Left lung (tissue), 10 donors: ENCODE results near the gene CCDC121. TPM values are rescaled to one million over a fixed set of nuclear protein-coding genes. Genes with fewer than 3 reads are reported as not detected.
A peak's percentile ranks its signal among the peaks of the same experiment; 100 is the strongest.
"Not testable (repeated sequence)": the region's sequence is repeated elsewhere in the genome, so short reads cannot be mapped to it uniquely, and the experiment has no call there.

Source experiments
- ATAC-seq: fragments of 200-7000 bp; cut with Tn5 transposase; one replicate; pipeline ENCODE4 v1.9.1; 2020; ENCODE audit warnings: moderate library complexity
- DNase-seq, 4 donors: peaks; one replicate each; pipeline ENCODE4 v3.0.0-alpha.2; 2013 to 2020
- H3K27ac ChIP-seq, 2 donors: fragments of 200-600 bp; sonication (generic) in 1 of 2; one replicate each; pipeline versions ENCODE4 v1.5.0 to v1.8.0; 2020 to 2021
- H3K27me3 ChIP-seq, 2 donors: fragments of 200-600 bp; sonication (generic) in 1 of 2; one replicate each; pipeline versions ENCODE4 v1.5.0 to v1.8.0; 2020 to 2021
- H3K36me3 ChIP-seq, 2 donors: fragments of 200-600 bp; sonication (generic) in 1 of 2; one replicate each; pipeline versions ENCODE4 v1.5.0 to v1.8.0; 2020 to 2021
- H3K4me1 ChIP-seq, 2 donors: fragments of 200-600 bp; one replicate each; pipeline ENCODE4 v1.8.0; 2021
- H3K4me3 ChIP-seq, 2 donors: fragments of 200-600 bp; sonication (generic) in 1 of 2; one replicate each; pipeline versions ENCODE4 v1.5.0 to v1.8.0; 2020 to 2021; ENCODE audit warnings: mild to moderate bottlenecking in 1 of 2
- H3K9me3 ChIP-seq, 2 donors: fragments of 200-600 bp; sonication (generic) in 1 of 2; one replicate each; pipeline versions ENCODE4 v1.5.0 to v1.8.0; 2020 to 2021
- CTCF ChIP-seq, 2 donors: fragments of 200-600 bp; sonication (generic) in 1 of 2; IDR thresholded peaks; one replicate each; pipeline versions ENCODE4 v1.5.0 to v1.8.0; 2021; ENCODE audit warnings: antibody characterized with exemption in 2 of 2
- intact Hi-C, 2 donors: fragments of 100-400 bp; cut with DNase I; formaldehyde crosslinking; loops; one replicate each; pipeline versions ENCODE4 v1.11.2 to v1.14.2; 2022
- polyA plus RNA-seq, 6 donors: library from polyadenylated mRNA; unstranded; fragments of 120-200 nt; gene quantifications; one replicate each; pipeline ENCODE4 v1.2.1, GENCODE V29; 2013; ENCODE audit not compliant: insufficient read length in 6 of 6
- total RNA-seq, 2 donors: library from RNA; stranded (reverse); fragmentation: NEBNext Ultra II Directional; extraction: Animal tissue kit (Norgen Biotek cat#: 25700); gene quantifications; one replicate each; pipeline ENCODE4 v1.2.1, GENCODE V29; 2021
- donor health status: DM: no; HTN: yes; CAD: no.
- donor health status: DM: no; HTN: no; CAD: no.

Gene CCDC121
- total and polyA plus RNA-seq, 8 donors, result 2.9 to 13.2 (median 12.6) TPM

- no peak for TF ChIP-seq CTCF (IDR thresholded peaks at IDR 0.05)
- Histone ChIP-seq H3K9me3 (no peaks in the 10 kb centered on the region), H3K4me1 (no peaks in the 10 kb centered on the region), H3K36me3 (peaks cover 0 to 92% of the 10 kb centered on the region in 2 donors), H3K27me3 (no peaks in the 10 kb centered on the region), H3K27ac (no peak overlapping the region), H3K4me3 (no peak overlapping the region)
- intact Hi-C loops, result no loop called here
- ATAC-seq (no peak), DNase-seq (no peak)
These were observed 13.5 kb downstream of the CCDC121 start for GRCh38 chr2:27615316-27615715.

DNA sequence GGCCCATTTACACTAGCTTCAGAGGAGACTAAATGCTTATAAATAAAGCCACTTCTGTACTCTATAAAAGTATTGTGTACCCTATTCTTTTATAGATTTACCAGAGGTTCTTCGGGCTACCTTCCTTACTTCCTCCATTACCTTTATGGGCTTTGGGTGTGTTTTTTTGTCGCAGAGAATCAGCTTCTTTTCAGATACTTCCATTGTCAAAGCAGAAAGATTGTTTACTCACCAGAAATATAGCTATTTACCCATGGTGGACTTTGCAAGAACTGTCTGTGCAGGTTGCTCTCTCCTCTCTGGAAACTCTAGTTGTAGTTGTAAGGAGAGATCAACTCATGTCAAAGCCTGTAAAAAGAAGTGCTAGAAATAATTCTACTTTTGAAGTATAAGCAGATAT, 14.8 kb downstream of the CCDC121 start:
- intact Hi-C loops, result no loop called here
- ATAC-seq (no peak), DNase-seq (no peak)
- Histone ChIP-seq H3K36me3 (peaks cover 0 to 92% of the 10 kb centered on the region in 2 donors), H3K4me1 (no peaks in the 10 kb centered on the region), H3K4me3 (no peak overlapping the region), H3K27ac (no peak overlapping the region), H3K9me3 (no peaks in the 10 kb centered on the region), H3K27me3 (no peaks in the 10 kb centered on the region)
- TF ChIP-seq CTCF (IDR thresholded peaks at IDR 0.05), result no peak

- Histone ChIP-seq H3K36me3 (peaks cover 3 to 96% of the 10 kb centered on the region in 2 donors), H3K27ac (no peak overlapping the region)
- ATAC-seq, result no peak
These were observed 22.2 kb downstream of the CCDC121 start for GRCh38 chr2:27606611-27607010.

GRCh38 chr2:27596627-27597026, 32.2 kb downstream of the CCDC121 start:
- Histone ChIP-seq H3K9me3 (peaks cover 0 to 17% of the 10 kb centered on the region in 2 donors), H3K27ac (no peak overlapping the region), H3K4me3 (no peak overlapping the region), H3K27me3 (no peaks in the 10 kb centered on the region), H3K36me3 (peaks cover 5 to 41% of the 10 kb centered on the region in 2 donors), H3K4me1 (peaks cover 0 to 11% of the 10 kb centered on the region in 2 donors)
- no peak for DNase-seq
- intact Hi-C loops, result no loop called here
- no peak for TF ChIP-seq CTCF (IDR thresholded peaks at IDR 0.05)
- ATAC-seq, result no peak

More at GRCh38 chr2:27606611-27607010, 22.2 kb downstream of the CCDC121 start:
- Histone ChIP-seq H3K4me3 (no peak overlapping the region), H3K9me3 (no peaks in the 10 kb centered on the region), H3K4me1 (no peaks in the 10 kb centered on the region), H3K27me3 (no peaks in the 10 kb centered on the region)
- intact Hi-C loops, result no loop called here
- no peak for TF ChIP-seq CTCF (IDR thresholded peaks at IDR 0.05)
- no peak for DNase-seq

- intact Hi-C loops, H3K27ac ChIP-seq, H3K4me3 ChIP-seq, ATAC-seq, H3K27me3 ChIP-seq, DNase-seq: not testable (repeated sequence)
- Histone ChIP-seq H3K9me3 (peaks cover 0 to 27% of the 10 kb centered on the region in 2 donors), H3K4me1 (peaks cover 0 to 11% of the 10 kb centered on the region in 2 donors), H3K36me3 (peaks cover 5 to 36% of the 10 kb centered on the region in 2 donors)
These were observed 33.4 kb downstream of the CCDC121 start for GRCh38 chr2:27595412-27595811.

GRCh38 chr2:27594020-27594703, 34.6 kb downstream of the CCDC121 start:
- H3K4me3 ChIP-seq, ATAC-seq, H3K27me3 ChIP-seq, H3K27ac ChIP-seq, intact Hi-C loops: not testable (repeated sequence)
- Histone ChIP-seq H3K36me3 (peaks cover 0 to 24% of the 10 kb centered on the region in 2 donors), H3K4me1 (peaks cover 0 to 11% of the 10 kb centered on the region in 2 donors), H3K9me3 (peaks cover 0 to 38% of the 10 kb centered on the region in 2 donors)
- peak in 1 of 4 donors; percentile 67 for DNase-seq
